Measurements from ENCODE around the gene CCDC97.

The CCDC97 gene

GRCh38 chr19:41356984-41357739 is 47.2 kb downstream of the CCDC97 start:
- Histone ChIP-seq H3K79me2 (ENCODE audit: low read length) (peaks cover 15% of the 10 kb centered on the region), H4K20me1 (ENCODE audit: insufficient read depth, low read length) (no peaks in the 10 kb centered on the region; the same call in 1 of the 2 replicates), H2AFZ (ENCODE audit: low read depth, low read length) (no peak overlapping the region), H3K9ac (ENCODE audit: low read length) (no peak overlapping the region), H3K27ac (ENCODE audit: low read length) (no peak overlapping the region), H3K9me3 (ENCODE audit: insufficient read depth, low read length) (no peaks in the 10 kb centered on the region), H3K4me1 (ENCODE audit: low read length) (peaks cover 6% of the 10 kb centered on the region), H3K4me2 (ENCODE audit: low read length) (no peak overlapping the region), H3K36me3 (replicated peaks; ENCODE audit: low read depth, low read length) (peaks cover under 1% of the 10 kb centered on the region), H3K4me3 (ENCODE audit: low read length) (no peak overlapping the region), H3K27me3 (ENCODE audit: low read depth, low read length) (no peaks in the 10 kb centered on the region)
- TF ChIP-seq CTCF (IDR thresholded peaks at IDR 0.05; ENCODE audit: low read depth, low read length): no peak
- no peak for TF ChIP-seq EZH2phosphoT487 (IDR thresholded peaks at IDR 0.05; ENCODE audit: low read depth)

GRCh38 chr19:41357746-41358145 is 47.8 kb downstream of the CCDC97 start:
- Histone ChIP-seq H3K9ac (ENCODE audit: low read length) (no peak overlapping the region), H3K4me3 (ENCODE audit: low read length) (no peak overlapping the region), H3K4me2 (ENCODE audit: low read length) (no peak overlapping the region), H3K79me2 (ENCODE audit: low read length) (peaks cover 10% of the 10 kb centered on the region), H3K36me3 (replicated peaks; ENCODE audit: low read depth, low read length) (no peaks in the 10 kb centered on the region), H3K27ac (ENCODE audit: low read length) (no peak overlapping the region), H4K20me1 (ENCODE audit: insufficient read depth, low read length) (no peaks in the 10 kb centered on the region), H2AFZ (ENCODE audit: low read depth, low read length) (no peak overlapping the region), H3K9me3 (ENCODE audit: insufficient read depth, low read length) (no peaks in the 10 kb centered on the region), H3K4me1 (ENCODE audit: low read length) (peaks cover 6% of the 10 kb centered on the region), H3K27me3 (ENCODE audit: low read depth, low read length) (no peaks in the 10 kb centered on the region)
- TF ChIP-seq EZH2phosphoT487 (IDR thresholded peaks at IDR 0.05; ENCODE audit: low read depth) (no peak), CTCF (IDR thresholded peaks at IDR 0.05; ENCODE audit: low read depth, low read length) (no peak)

- Histone ChIP-seq H3K36me3 (replicated peaks; ENCODE audit: low read depth, low read length) (no peaks in the 10 kb centered on the region), H3K27me3 (ENCODE audit: low read depth, low read length) (no peaks in the 10 kb centered on the region), H3K4me1 (ENCODE audit: low read length) (peaks cover 10% of the 10 kb centered on the region)
Measured at GRCh38 chr19:41359741-41360140, 49.8 kb downstream of the CCDC97 start.

More at GRCh38 chr19:41359741-41360140, 49.8 kb downstream of the CCDC97 start:
- H3K27ac ChIP-seq (ENCODE audit: low read length): no peak overlapping the region
- peaks cover 5% of the 10 kb centered on the region for H3K79me2 ChIP-seq (ENCODE audit: low read length)
- TF ChIP-seq EZH2phosphoT487 (IDR thresholded peaks at IDR 0.05; ENCODE audit: low read depth): no peak
- TF ChIP-seq CTCF (IDR thresholded peaks at IDR 0.05; ENCODE audit: low read depth, low read length): no peak
- no peaks in the 10 kb centered on the region for H4K20me1 ChIP-seq (ENCODE audit: insufficient read depth, low read length)
- no peak overlapping the region for H3K4me2 ChIP-seq (ENCODE audit: low read length)
- H3K4me3 ChIP-seq (ENCODE audit: low read length): no peak overlapping the region
- no peak overlapping the region for H2AFZ ChIP-seq (ENCODE audit: low read depth, low read length)
- no peaks in the 10 kb centered on the region for H3K9me3 ChIP-seq (ENCODE audit: insufficient read depth, low read length)
- H3K9ac ChIP-seq (ENCODE audit: low read length): no peak overlapping the region

All from OCI-LY3 (cell line).